ENCODE results near the gene INTS13. TPM values are rescaled to one million over a fixed set of nuclear protein-coding genes. Genes with fewer than 3 reads are reported as not detected.

Gene INTS13
- total and polyA plus RNA-seq, 2 of the 8 experiments (the other 6 are each of a cell fraction or from before 2014, with no cell fraction given) = 20.5 to 58.2 TPM

DNA sequence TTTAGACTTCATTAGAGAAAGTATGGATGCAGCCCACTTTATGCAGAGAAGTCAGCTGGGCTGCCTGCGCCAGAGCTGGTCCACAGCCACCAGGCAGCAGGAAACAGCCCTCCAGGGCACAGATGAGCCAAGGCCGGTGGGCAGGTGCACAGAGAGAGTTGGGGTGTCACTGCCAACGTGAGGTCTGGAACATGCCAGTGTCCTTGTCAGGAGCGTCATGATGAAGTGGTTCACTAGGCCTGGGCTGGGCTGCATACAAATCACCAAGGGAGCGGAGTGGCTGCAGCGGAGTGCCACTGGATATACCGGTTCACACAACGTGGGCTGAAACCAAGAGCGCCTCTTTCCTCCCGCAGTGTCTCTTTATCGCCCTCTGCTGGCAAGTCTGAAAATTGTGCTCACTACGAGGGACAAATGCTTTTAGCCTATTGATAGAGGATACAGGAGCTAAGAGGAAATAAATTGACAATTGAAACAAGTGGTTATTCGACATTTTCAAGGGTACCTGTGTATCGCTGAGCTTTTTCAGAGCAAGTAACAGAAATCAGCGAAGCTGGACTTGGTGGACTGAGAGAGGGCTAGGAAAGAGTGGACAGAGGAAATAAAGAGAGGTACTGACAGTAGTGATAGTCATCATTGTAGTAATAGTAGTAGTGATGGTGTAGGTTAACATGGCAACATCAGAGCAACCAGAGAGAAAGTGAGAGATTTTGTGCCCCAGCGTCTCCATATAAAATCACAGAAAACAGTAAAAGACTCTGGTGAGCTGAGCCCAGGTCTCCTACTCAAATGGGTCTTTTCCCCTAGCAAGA lies 52.8 kb downstream of the INTS13 start (continued):
- TF ChIP-seq BACH1 (IDR thresholded peaks at IDR 0.05; ENCODE audit: low read length) (peak; percentile 42; the same call in 1 of the 2 replicates), RAD21 (IDR thresholded peaks at IDR 0.05 in 1 of 2, conservative IDR thresholded peaks at IDR 0.05 in 1 of 2; ENCODE audit: low read depth in 2 of 2, low read length in 2 of 2) (peak; percentile 85 to 86), EZH2 (IDR thresholded peaks at IDR 0.05; ENCODE audit: low read depth, low read length, severe bottlenecking) (no peak)
